WTC11 (cell line): Measurements from ENCODE around the gene CSTPP1. TPM values are rescaled to one million over a fixed set of nuclear protein-coding genes. Genes with fewer than 3 reads are reported as not detected.
A peak's percentile ranks its signal among the peaks of the same experiment; 100 is the strongest.

Experiments used
- ATAC-seq: fragments of 200-7000 bp; cut with Tn5 transposase; 2 replicates; pipeline ENCODE4 v1.10.0; 2021; ENCODE audit warnings: mild to moderate bottlenecking, moderate library complexity
- CTCF ChIA-PET: fragments of 300-600 bp; sonication (Branson Sonifier 250); formaldehyde crosslinking; loops from one replicate; lab custom pipeline; 2021; ENCODE audit warnings: antibody characterized with exemption; lab: Charles Lee
- POLR2A ChIA-PET: fragments of 350-600 bp; sonication (Branson Sonifier 250); formaldehyde crosslinking; loops from one replicate; lab custom pipeline; 2021; ENCODE audit warnings: antibody characterized with exemption; lab: Charles Lee
- DNase-seq: peaks from one replicate; pipeline ENCODE4 v3.0.0; 2021; ENCODE audit warnings: low spot score
- H3K27ac Mint-ChIP-seq: 2 replicates; pipeline ENCODE4 v1.8.0; 2021; ENCODE audit warnings: mixed read lengths
- H3K27me3 Mint-ChIP-seq: 2 replicates; pipeline ENCODE4 v1.8.0; 2021; ENCODE audit warnings: low read depth, mild to moderate bottlenecking, moderate library complexity, mixed read lengths
- H3K36me3 Mint-ChIP-seq: 2 replicates; pipeline ENCODE4 v1.8.0; 2021; ENCODE audit warnings: mixed read lengths
- H3K4me1 Mint-ChIP-seq: 2 replicates; pipeline ENCODE4 v1.8.0; 2022; ENCODE audit warnings: mixed read lengths
- H3K4me3 Mint-ChIP-seq: 2 replicates; pipeline ENCODE4 v1.8.0; 2021; ENCODE audit warnings: mild to moderate bottlenecking, moderate library complexity, mixed read lengths
- H3K9me3 Mint-ChIP-seq: 2 replicates; pipeline ENCODE4 v1.8.0; 2021; ENCODE audit warnings: mixed read lengths
- ATF2 ChIP-seq: sonication (generic); formaldehyde crosslinking; IDR thresholded peaks from 2 replicates; pipeline ENCODE4 v1.8.1; 2022; ENCODE audit warnings: low read depth, missing genetic modification reagents, borderline replicate concordance
- CREB1 ChIP-seq: sonication (generic); formaldehyde crosslinking; IDR thresholded peaks from 2 replicates; pipeline ENCODE4 v1.8.0; 2023; ENCODE audit warnings: mild to moderate bottlenecking, missing genetic modification reagents
- ELF4 ChIP-seq: sonication (generic); formaldehyde crosslinking; IDR thresholded peaks from 2 replicates; pipeline ENCODE4 v1.8.1; 2022; ENCODE audit warnings: low read depth, mild to moderate bottlenecking, moderate library complexity, missing genetic modification reagents
- FOXJ3 ChIP-seq: sonication (generic); formaldehyde crosslinking; IDR thresholded peaks from 2 replicates; pipeline ENCODE4 v1.9.0; 2021; ENCODE audit warnings: missing genetic modification reagents, mild to moderate bottlenecking, borderline replicate concordance
- FOXP4 ChIP-seq: sonication (generic); formaldehyde crosslinking; IDR thresholded peaks from 2 replicates; pipeline ENCODE4 v1.8.0; 2022; ENCODE audit warnings: mild to moderate bottlenecking, missing genetic modification reagents
- HMGXB4 ChIP-seq: sonication (generic); formaldehyde crosslinking; IDR thresholded peaks from 2 replicates; pipeline ENCODE4 v1.8.1; 2023; ENCODE audit warnings: mild to moderate bottlenecking, moderate library complexity, missing genetic modification reagents
- JAZF1 ChIP-seq: fragments of 250-450 bp; sonication (Bioruptor Pico); IDR thresholded peaks from 2 replicates; pipeline ENCODE4 v1.9.0; 2021; ENCODE audit warnings: moderate library complexity, mild to moderate bottlenecking, inconsistent platforms
- MAX ChIP-seq: sonication (generic); formaldehyde crosslinking; IDR thresholded peaks from 2 replicates; pipeline ENCODE4 v1.8.0; 2022; ENCODE audit warnings: mild to moderate bottlenecking, missing genetic modification reagents
- NFYB ChIP-seq: sonication (generic); formaldehyde crosslinking; conservative IDR thresholded peaks from 2 replicates; pipeline ENCODE4 v1.8.0; 2022; ENCODE audit warnings: low read depth, missing genetic modification reagents
- RELA ChIP-seq: sonication (generic); formaldehyde crosslinking; IDR thresholded peaks from 2 replicates; pipeline ENCODE4 v1.8.1; 2022; ENCODE audit warnings: missing genetic modification reagents, mild to moderate bottlenecking, borderline replicate concordance
- SOX15 ChIP-seq: fragments of 250-450 bp; sonication (Bioruptor Pico); IDR thresholded peaks from 2 replicates; pipeline ENCODE4 v1.9.0; 2021; ENCODE audit warnings: mild to moderate bottlenecking
- USF2 ChIP-seq: sonication (generic); formaldehyde crosslinking; IDR thresholded peaks from 2 replicates; pipeline ENCODE4 v1.8.1; 2023; ENCODE audit warnings: mild to moderate bottlenecking, missing genetic modification reagents, moderate library complexity
- ZBTB21 ChIP-seq: sonication (generic); formaldehyde crosslinking; IDR thresholded peaks from 2 replicates; pipeline ENCODE4 v1.8.1; 2023; ENCODE audit warnings: mild to moderate bottlenecking, missing genetic modification reagents, borderline replicate concordance
- ZBTB43 ChIP-seq: sonication (generic); formaldehyde crosslinking; IDR thresholded peaks from 2 replicates; pipeline ENCODE4 v1.8.1; 2023; ENCODE audit warnings: mild to moderate bottlenecking, missing genetic modification reagents
- ZNF232 ChIP-seq: sonication (generic); formaldehyde crosslinking; IDR thresholded peaks from 2 replicates; pipeline ENCODE4 v1.8.0; 2022; ENCODE audit warnings: mild to moderate bottlenecking, missing genetic modification reagents
- ZNF263 ChIP-seq: sonication (generic); formaldehyde crosslinking; IDR thresholded peaks from 2 replicates; pipeline ENCODE4 v1.8.1; 2022; ENCODE audit warnings: low read depth, mild to moderate bottlenecking, moderate library complexity, missing genetic modification reagents
- ZNF281 ChIP-seq: sonication (generic); formaldehyde crosslinking; IDR thresholded peaks from 2 replicates; pipeline ENCODE4 v1.8.0; 2023; ENCODE audit warnings: mild to moderate bottlenecking, missing genetic modification reagents
- total RNA-seq: library from RNA; stranded (reverse); gene quantifications from 3 replicates; pipeline ENCODE4 v1.2.3, GENCODE V29; 2021

Gene CSTPP1
- total RNA-seq, 1 experiment from 2014 or later, result 23.6 TPM

- POLR2A ChIA-PET, result no interaction called here
Measured at GRCh38 chr11:46963844-46964243, 27.3 kb downstream of the CSTPP1 start.

GRCh38 chr11:46966773-46967172 is 30.2 kb downstream of the CSTPP1 start:
- DNase-seq, result no peak
- Mint-ChIP-seq H3K9me3 (peaks cover 4% of the 10 kb centered on the region; the same call in 1 of the 2 replicates), H3K27ac (no peak overlapping the region), H3K36me3 (peaks cover 4% of the 10 kb centered on the region), H3K4me1 (peaks cover 2% of the 10 kb centered on the region; the same call in 1 of the 2 replicates), H3K4me3 (no peak overlapping the region), H3K27me3 (no peaks in the 10 kb centered on the region)
- no peak for ATAC-seq
- ChIA-PET CTCF (interaction anchor here (1.4 kb wide), 1 partner anchor 186 kb away, joined by 6 read pairs; no protein-coding TSS in a partner anchor), POLR2A (no interaction called here)
- TF ChIP-seq SOX15 (CRISPR knock-in tag) (no peak), FOXP4 (CRISPR knock-in tag) (no peak), FOXJ3 (no peak), ZNF232 (CRISPR knock-in tag) (no peak), ZNF263 (no peak), NFYB (CRISPR knock-in tag) (no peak), MAX (CRISPR knock-in tag) (no peak), JAZF1 (no peak), ZBTB21 (CRISPR knock-in tag) (no peak), ZNF281 (no peak), ELF4 (CRISPR knock-in tag) (no peak)

More at GRCh38 chr11:46963844-46964243, 27.3 kb downstream of the CSTPP1 start:
- no peaks in the 10 kb centered on the region for H3K27me3 Mint-ChIP-seq
- CTCF ChIA-PET, result interaction anchor here (0.7 to 0.9 kb wide), 2 partner anchors 171 to 189 kb away, joined by 3 to 4 read pairs; no protein-coding TSS in a partner anchor
- ATAC-seq (no peak), DNase-seq (no peak)
- TF ChIP-seq ATF2 (CRISPR knock-in tag) (no peak), RELA (no peak), ZNF232 (CRISPR knock-in tag) (no peak), ZBTB43 (CRISPR knock-in tag) (no peak), HMGXB4 (CRISPR knock-in tag) (no peak), CREB1 (CRISPR knock-in tag) (no peak), ELF4 (CRISPR knock-in tag) (no peak), USF2 (CRISPR knock-in tag) (no peak)
- H3K36me3 Mint-ChIP-seq, result peaks cover 19% of the 10 kb centered on the region
- H3K27ac Mint-ChIP-seq, result peak overlapping the region; percentile 78; the same call in 1 of the 2 replicates
- H3K4me3 Mint-ChIP-seq, result no peak overlapping the region
- peaks cover 2% of the 10 kb centered on the region; the same call in 1 of the 2 replicates for H3K4me1 Mint-ChIP-seq
- H3K9me3 Mint-ChIP-seq, result peaks cover 17% of the 10 kb centered on the region
